GM23338 (cell line): ENCODE results near the gene TMEM247. TPM values are rescaled to one million over a fixed set of nuclear protein-coding genes. Genes with fewer than 3 reads are reported as not detected.

Source experiments
- ATAC-seq: fragments of 200-7000 bp; cut with Tn5 transposase; 3 replicates; pipeline ENCODE4 v1.9.1; 2020
- DNase-seq: peaks from one replicate; pipeline ENCODE4 v3.0.0-alpha.2; 2015; ENCODE audit warnings: low spot score
- H2AFZ ChIP-seq: fragments of 200-600 bp; sonication (generic); 2 replicates; pipeline ENCODE4 v1.8.0; 2016; ENCODE audit warnings: antibody characterized with exemption, mild to moderate bottlenecking, moderate library complexity
- H3F3A ChIP-seq: fragments of 200-600 bp; sonication (generic); replicated peaks from 2 replicates; pipeline ENCODE4 v1.8.0; 2017; ENCODE audit warnings: antibody characterized with exemption, mixed run types, low read depth
- H3K27ac ChIP-seq: fragments of 200-600 bp; sonication (generic); 2 replicates; pipeline ENCODE4 v1.6.1; 2016; ENCODE audit warnings: low read depth
- H3K27me3 ChIP-seq: fragments of 200-600 bp; sonication (generic); 2 replicates; pipeline ENCODE4 v1.8.0; 2016; ENCODE audit warnings: mild to moderate bottlenecking, mixed run types, moderate library complexity; ENCODE audit not compliant: insufficient read depth
- H3K36me3 ChIP-seq: fragments of 200-600 bp; sonication (generic); 2 replicates; pipeline ENCODE4 v1.8.0; 2016; ENCODE audit warnings: mild to moderate bottlenecking; ENCODE audit not compliant: insufficient read depth
- H3K4me1 ChIP-seq: fragments of 200-600 bp; sonication (generic); 2 replicates; pipeline ENCODE4 v1.8.0; 2016; ENCODE audit warnings: mild to moderate bottlenecking, moderate library complexity; ENCODE audit not compliant: insufficient read depth
- H3K4me2 ChIP-seq: fragments of 200-600 bp; sonication (generic); 2 replicates; pipeline ENCODE4 v1.7.1; 2017; ENCODE audit warnings: mixed run types
- H3K4me3 ChIP-seq: fragments of 200-600 bp; sonication (generic); 2 replicates; pipeline ENCODE4 v1.6.1; 2016; ENCODE audit warnings: mixed run types
- H3K79me2 ChIP-seq: fragments of 200-600 bp; sonication (generic); replicated peaks from 2 replicates; pipeline ENCODE4 v1.8.0; 2017; ENCODE audit warnings: mild to moderate bottlenecking; ENCODE audit not compliant: insufficient read depth
- H3K9me2 ChIP-seq: fragments of 200-600 bp; sonication (generic); 2 replicates; pipeline ENCODE4 v1.8.0; 2017; ENCODE audit not compliant: insufficient read depth
- H4K20me1 ChIP-seq: fragments of 200-600 bp; sonication (generic); replicated peaks from 2 replicates; pipeline ENCODE4 v1.8.0; 2017; ENCODE audit warnings: mild to moderate bottlenecking; ENCODE audit not compliant: insufficient read depth
- H3K27ac Mint-ChIP-seq: 2 replicates; pipeline ENCODE4 v1.8.0; 2020; ENCODE audit warnings: inconsistent platforms, mild to moderate bottlenecking, moderate library complexity, mixed read lengths
- H3K27me3 Mint-ChIP-seq: 3 replicates; pipeline ENCODE4 v1.8.0; 2022; ENCODE audit warnings: low read depth, mild to moderate bottlenecking, moderate library complexity, mixed read lengths, inconsistent platforms; ENCODE audit not compliant: insufficient read depth, poor library complexity
- H3K36me3 Mint-ChIP-seq: 3 replicates; pipeline ENCODE4 v1.8.0; 2021; ENCODE audit warnings: low read depth, mild to moderate bottlenecking, inconsistent platforms, moderate library complexity, mixed read lengths
- H3K4me1 Mint-ChIP-seq: 3 replicates; pipeline ENCODE4 v1.8.0; 2020; ENCODE audit warnings: mild to moderate bottlenecking, inconsistent platforms, mixed read lengths
- H3K4me3 Mint-ChIP-seq: 3 replicates; pipeline ENCODE4 v1.8.0; 2021; ENCODE audit warnings: moderate library complexity, mild to moderate bottlenecking, inconsistent platforms, mixed read lengths
- H3K9me3 Mint-ChIP-seq: 3 replicates; pipeline ENCODE4 v1.8.0; 2020; ENCODE audit warnings: moderate library complexity, mild to moderate bottlenecking, inconsistent platforms, mixed read lengths
- EZH2phosphoT487 ChIP-seq: fragments of 200-600 bp; sonication (generic); IDR thresholded peaks from one replicate; pipeline ENCODE4 v1.8.1; 2018; ENCODE audit warnings: antibody characterized with exemption; ENCODE audit not compliant: unreplicated experiment
- JUNB ChIP-seq: IDR thresholded peaks from one replicate; pipeline ENCODE4 v1.6.1; 2016; ENCODE audit warnings: antibody characterized with exemption; ENCODE audit not compliant: unreplicated experiment
- POLR2AphosphoS5 ChIP-seq: IDR thresholded peaks from 2 replicates; pipeline ENCODE4 v1.6.1; 2016; ENCODE audit warnings: antibody characterized with exemption, low read depth
- REST ChIP-seq: IDR thresholded peaks from one replicate; pipeline ENCODE4 v1.6.1; 2018; ENCODE audit warnings: antibody characterized with exemption; ENCODE audit not compliant: unreplicated experiment
- ZNF114 ChIP-seq: fragments of 250-450 bp; sonication (Bioruptor Pico); IDR thresholded peaks from 2 replicates; pipeline ENCODE4 v1.5.0; 2020; ENCODE audit warnings: mild to moderate bottlenecking, moderate library complexity
- ZNF462 ChIP-seq: fragments of 250-450 bp; sonication (Bioruptor Pico); IDR thresholded peaks from 2 replicates; pipeline ENCODE4 v1.5.0; 2020; ENCODE audit warnings: mild to moderate bottlenecking, moderate library complexity
- polyA plus RNA-seq: library from polyadenylated mRNA; unstranded; fragments of >200 nt; fragmentation: Nextera tagmentation; extraction: Ambion mirVana; gene quantifications from 2 replicates; pipeline ENCODE4 v1.2.1, GENCODE V29; 2016
- total RNA-seq: library from RNA; depleted of rRNA; stranded (reverse); fragments of >200 nt; shearing (Covaris generic); gene quantifications from 2 replicates; pipeline ENCODE4 v1.2.3, GENCODE V29; 2014

TMEM247 gene
- total and polyA plus RNA-seq, 2 experiments from 2014 or later = not detected

GRCh38 chr2:46509804-46510203 is 30.4 kb downstream of the TMEM247 start:
- 0 out of 2 replicates have a peak, but pooled peaks cover 4% of the 10 kb centered on the region for H3K4me1 ChIP-seq
- no peaks in the 10 kb centered on the region for H3K79me2 ChIP-seq
- no peak overlapping the region for H3K27ac Mint-ChIP-seq
- H3K27me3 Mint-ChIP-seq = no peaks in the 10 kb centered on the region
- no peaks in the 10 kb centered on the region for H3K36me3 ChIP-seq
- no peaks in the 10 kb centered on the region for H3K27me3 ChIP-seq
- 0 out of 2 replicates have a peak, but pooled peaks cover 10% of the 10 kb centered on the region for H3K9me2 ChIP-seq
- no peak overlapping the region for H3K4me2 ChIP-seq
- H2AFZ ChIP-seq = no peak overlapping the region
- no peak for DNase-seq
- no peaks in the 10 kb centered on the region; the same call in 2 of the 3 replicates for H3K9me3 Mint-ChIP-seq
- H4K20me1 ChIP-seq = no peaks in the 10 kb centered on the region; the same call in 1 of the 2 replicates
- no peaks in the 10 kb centered on the region for H3F3A ChIP-seq
- H3K4me1 Mint-ChIP-seq = peaks cover 13% of the 10 kb centered on the region
- H3K36me3 Mint-ChIP-seq = no peaks in the 10 kb centered on the region
- no peak overlapping the region for H3K4me3 Mint-ChIP-seq
- no peak overlapping the region for H3K4me3 ChIP-seq
- no peak overlapping the region for H3K27ac ChIP-seq
- no peak for ATAC-seq
- no peak for TF ChIP-seq REST
- TF ChIP-seq EZH2phosphoT487 = no peak
- TF ChIP-seq JUNB = no peak
- TF ChIP-seq ZNF462 (CRISPR knock-in tag) = no peak
- TF ChIP-seq POLR2AphosphoS5 = no peak
- no peak for TF ChIP-seq ZNF114 (CRISPR knock-in tag)
